HG02840 (cell line): ENCODE measurements around the gene HIGD2A.

Source experiments
- ATAC-seq: cut with Tn5 transposase; IDR thresholded peaks from one replicate; pipeline ENCODE4 v1.9.1; 2021; ENCODE audit warnings: mild to moderate bottlenecking, moderate library complexity, moderate number of reproducible peaks; ENCODE audit not compliant: unreplicated experiment, low FRiP score

HIGD2A gene

GRCh38 chr5:176413709-176414191 is 25.2 kb downstream of the HIGD2A start:
- no peak for ATAC-seq

GRCh38 chr5:176414704-176415103 is 26.2 kb downstream of the HIGD2A start:
- ATAC-seq: no peak

- no peak for ATAC-seq
Measured at GRCh38 chr5:176415240-176415951, 26.8 kb downstream of the HIGD2A start.

- peak; percentile 89 for ATAC-seq
Measured at GRCh38 chr5:176415952-176416924, 27.7 kb downstream of the HIGD2A start, which contains the start of gene CLTB. Gene CLTB, minus strand, starts transcription at chr5:176416539. Its CDS starts 176 bp downstream, at chr5:176416363.

GRCh38 chr5:176416965-176417364 is 28.4 kb downstream of the HIGD2A start:
- ATAC-seq: no peak

GRCh38 chr5:176418251-176418650 is 29.7 kb downstream of the HIGD2A start:
- ATAC-seq: no peak

GRCh38 chr5:176420086-176420485 is 31.5 kb downstream of the HIGD2A start:
- ATAC-seq: no peak

GRCh38 chr5:176420972-176421544 is 32.5 kb downstream of the HIGD2A start:
- no peak for ATAC-seq

GRCh38 chr5:176424181-176424580 is 35.6 kb downstream of the HIGD2A start:
- no peak for ATAC-seq

GRCh38 chr5:176425138-176425537 is 36.6 kb downstream of the HIGD2A start:
- ATAC-seq: no peak

GRCh38 chr5:176425791-176426190 is 37.2 kb downstream of the HIGD2A start:
- ATAC-seq: no peak

- no peak for ATAC-seq
Measured at GRCh38 chr5:176426876-176427275, 38.3 kb downstream of the HIGD2A start.

GRCh38 chr5:176427971-176428370 is 39.4 kb downstream of the HIGD2A start:
- ATAC-seq: no peak

- ATAC-seq: no peak
Measured at GRCh38 chr5:176429972-176430371, 41.4 kb downstream of the HIGD2A start.

GRCh38 chr5:176432707-176433106 is 44.2 kb downstream of the HIGD2A start:
- no peak for ATAC-seq

- no peak for ATAC-seq
Measured at GRCh38 chr5:176436656-176437055, 48.1 kb downstream of the HIGD2A start.

- ATAC-seq: no peak
Measured at GRCh38 chr5:176438959-176439757, 50.6 kb downstream of the HIGD2A start.
